ENCODE measurements around the gene IRAG1.

DNA sequence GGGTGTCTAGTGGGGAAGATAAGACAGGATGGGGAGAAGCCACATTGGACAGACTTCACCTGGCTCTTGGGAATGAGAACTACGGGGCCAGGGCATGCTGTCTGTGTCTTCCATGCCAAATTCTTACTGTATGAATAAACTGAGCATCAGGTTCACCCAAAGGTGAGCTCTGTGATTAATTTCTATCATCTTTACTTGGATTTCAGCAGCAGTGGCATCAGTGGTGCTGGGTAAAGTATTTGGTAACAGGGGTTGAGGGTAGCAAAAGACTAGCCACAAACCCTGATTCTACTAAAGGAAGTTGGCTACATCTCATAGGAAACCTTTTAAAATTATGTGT is 38.8 kb downstream of the IRAG1 start:
- TF ChIP-seq, protein P1, sequence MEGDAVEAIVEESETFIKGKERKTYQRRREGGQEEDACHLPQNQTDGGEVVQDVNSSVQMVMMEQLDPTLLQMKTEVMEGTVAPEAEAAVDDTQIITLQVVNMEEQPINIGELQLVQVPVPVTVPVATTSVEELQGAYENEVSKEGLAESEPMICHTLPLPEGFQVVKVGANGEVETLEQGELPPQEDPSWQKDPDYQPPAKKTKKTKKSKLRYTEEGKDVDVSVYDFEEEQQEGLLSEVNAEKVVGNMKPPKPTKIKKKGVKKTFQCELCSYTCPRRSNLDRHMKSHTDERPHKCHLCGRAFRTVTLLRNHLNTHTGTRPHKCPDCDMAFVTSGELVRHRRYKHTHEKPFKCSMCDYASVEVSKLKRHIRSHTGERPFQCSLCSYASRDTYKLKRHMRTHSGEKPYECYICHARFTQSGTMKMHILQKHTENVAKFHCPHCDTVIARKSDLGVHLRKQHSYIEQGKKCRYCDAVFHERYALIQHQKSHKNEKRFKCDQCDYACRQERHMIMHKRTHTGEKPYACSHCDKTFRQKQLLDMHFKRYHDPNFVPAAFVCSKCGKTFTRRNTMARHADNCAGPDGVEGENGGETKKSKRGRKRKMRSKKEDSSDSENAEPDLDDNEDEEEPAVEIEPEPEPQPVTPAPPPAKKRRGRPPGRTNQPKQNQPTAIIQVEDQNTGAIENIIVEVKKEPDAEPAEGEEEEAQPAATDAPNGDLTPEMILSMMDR (IDR thresholded peaks at IDR 0.05) = no peak
- TF ChIP-seq POLR2A (IDR thresholded peaks at IDR 0.05) = no peak

Measured in right lobe of liver (tissue), 4 donors.